ENCODE data around the gene CHD2. TPM values are rescaled to one million over a fixed set of nuclear protein-coding genes. Genes with fewer than 3 reads are reported as not detected.

CHD2 gene
- total RNA-seq, 1 donor from 2014 or later, result 100 TPM

DNA sequence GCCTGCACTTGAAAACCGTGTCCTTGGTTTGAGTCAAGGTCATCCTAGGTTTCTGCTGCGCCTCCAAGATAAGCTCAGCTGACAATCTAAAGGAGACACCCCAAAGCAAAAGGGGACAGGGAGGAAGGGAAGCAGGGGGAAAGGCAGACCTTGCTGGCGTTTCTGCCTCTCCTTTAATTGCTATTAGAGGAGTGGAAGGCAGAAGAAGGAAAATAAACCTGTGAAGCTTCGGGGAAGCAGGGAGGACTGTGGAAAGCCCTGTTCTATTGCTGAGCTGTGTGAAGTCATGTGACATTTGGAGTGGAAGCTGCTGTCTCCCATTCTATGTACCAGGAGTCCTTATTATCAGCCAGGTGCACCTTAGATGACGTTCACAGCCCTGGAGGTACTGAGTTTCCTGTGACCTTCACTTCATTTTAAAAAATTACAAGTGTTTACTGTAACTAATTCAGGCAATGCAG lies 21.5 kb upstream of the CHD2 start:
- intact Hi-C loops (cut with DNase I), result no loop called here
- DNase-seq (ENCODE audit: extremely low spot score in 2 of 2), result no peak
- TF ChIP-seq, protein P1, sequence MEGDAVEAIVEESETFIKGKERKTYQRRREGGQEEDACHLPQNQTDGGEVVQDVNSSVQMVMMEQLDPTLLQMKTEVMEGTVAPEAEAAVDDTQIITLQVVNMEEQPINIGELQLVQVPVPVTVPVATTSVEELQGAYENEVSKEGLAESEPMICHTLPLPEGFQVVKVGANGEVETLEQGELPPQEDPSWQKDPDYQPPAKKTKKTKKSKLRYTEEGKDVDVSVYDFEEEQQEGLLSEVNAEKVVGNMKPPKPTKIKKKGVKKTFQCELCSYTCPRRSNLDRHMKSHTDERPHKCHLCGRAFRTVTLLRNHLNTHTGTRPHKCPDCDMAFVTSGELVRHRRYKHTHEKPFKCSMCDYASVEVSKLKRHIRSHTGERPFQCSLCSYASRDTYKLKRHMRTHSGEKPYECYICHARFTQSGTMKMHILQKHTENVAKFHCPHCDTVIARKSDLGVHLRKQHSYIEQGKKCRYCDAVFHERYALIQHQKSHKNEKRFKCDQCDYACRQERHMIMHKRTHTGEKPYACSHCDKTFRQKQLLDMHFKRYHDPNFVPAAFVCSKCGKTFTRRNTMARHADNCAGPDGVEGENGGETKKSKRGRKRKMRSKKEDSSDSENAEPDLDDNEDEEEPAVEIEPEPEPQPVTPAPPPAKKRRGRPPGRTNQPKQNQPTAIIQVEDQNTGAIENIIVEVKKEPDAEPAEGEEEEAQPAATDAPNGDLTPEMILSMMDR (IDR thresholded peaks at IDR 0.05), result no peak
- TF ChIP-seq POLR2AphosphoS5 (IDR thresholded peaks at IDR 0.05; ENCODE audit: insufficient read depth in 1 of 2, low read depth in 1 of 2) (no peak), POLR2A (IDR thresholded peaks at IDR 0.05) (no peak)
- Histone ChIP-seq H3K4me1 (peaks cover 13% of the 10 kb centered on the region), H3K27me3 (no peaks in the 10 kb centered on the region), H3K36me3 (no peaks in the 10 kb centered on the region), H3K27ac (no peak overlapping the region), H3K4me3 (no peak overlapping the region), H3K9me3 (no peaks in the 10 kb centered on the region)

DNA sequence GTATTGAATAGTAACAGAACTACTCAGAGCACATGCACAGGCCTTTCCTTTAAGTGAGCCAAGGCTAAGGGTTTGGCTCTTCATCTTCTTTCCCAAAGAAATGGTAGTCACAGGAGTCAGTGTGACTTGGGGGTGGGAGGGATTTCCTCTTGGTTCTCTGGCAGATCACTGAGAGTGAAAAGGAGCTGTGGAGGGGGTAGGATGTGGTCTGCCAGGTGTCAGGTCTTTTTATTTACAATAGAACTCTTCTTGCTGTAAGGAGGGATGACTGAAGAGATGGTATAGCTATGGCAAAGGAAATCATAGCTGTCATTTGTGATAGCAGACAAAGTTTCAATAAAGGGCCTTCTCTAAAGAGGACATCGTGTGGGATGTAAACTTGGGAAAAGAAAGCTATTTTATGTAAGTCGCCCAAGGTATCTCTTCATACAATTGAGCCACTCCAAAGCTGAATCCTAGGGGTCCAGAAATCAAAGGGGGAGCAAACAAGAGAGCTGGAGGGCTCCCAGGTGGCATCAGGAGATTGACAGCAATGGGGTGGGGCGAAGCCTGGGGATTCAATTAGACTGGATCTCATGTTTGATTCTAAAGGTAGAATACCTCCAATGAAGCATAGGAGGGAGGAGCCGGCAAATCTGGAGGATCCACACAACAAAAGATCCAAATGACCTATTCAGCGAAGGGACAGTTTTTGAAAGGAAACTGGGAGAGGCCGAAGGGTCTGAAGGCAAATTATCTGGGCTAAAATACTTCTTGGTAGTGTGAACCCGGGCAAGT lies 20.0 kb upstream of the CHD2 start:
- no peaks in the 10 kb centered on the region for H3K27me3 ChIP-seq
- peaks cover 13% of the 10 kb centered on the region for H3K4me1 ChIP-seq
- H3K36me3 ChIP-seq, result no peaks in the 10 kb centered on the region
- H3K9me3 ChIP-seq, result no peaks in the 10 kb centered on the region
- DNase-seq (ENCODE audit: extremely low spot score in 2 of 2), result no peak
- H3K27ac ChIP-seq, result no peak overlapping the region
- H3K4me3 ChIP-seq, result no peak overlapping the region
- TF ChIP-seq, protein P1 (IDR thresholded peaks at IDR 0.05), result no peak
- TF ChIP-seq POLR2A (IDR thresholded peaks at IDR 0.05) (no peak), POLR2AphosphoS5 (IDR thresholded peaks at IDR 0.05; ENCODE audit: insufficient read depth in 1 of 2, low read depth in 1 of 2) (no peak)
- intact Hi-C loops (cut with DNase I), result no loop called here

DNA sequence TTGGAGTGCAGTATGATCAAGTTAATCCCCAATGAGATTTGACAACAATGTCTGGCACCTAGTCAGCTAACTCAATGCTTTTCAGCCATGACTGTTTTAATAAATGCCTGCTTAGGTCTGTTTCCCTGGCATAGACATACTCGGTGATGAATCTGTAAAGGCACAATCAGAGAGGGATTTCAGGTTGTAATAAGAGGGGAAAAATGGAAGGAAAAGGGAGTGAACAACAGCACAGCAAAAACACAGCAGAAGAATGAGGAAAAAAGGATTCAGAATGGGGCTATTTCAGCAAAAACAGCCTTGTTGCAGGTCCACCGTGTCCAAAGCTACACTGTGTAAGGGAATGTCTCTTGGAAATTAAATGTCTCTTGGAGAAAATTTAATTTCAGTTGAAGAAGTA lies 19.3 kb upstream of the CHD2 start:
- Histone ChIP-seq H3K27ac (peak overlapping the region; percentile 96), H3K4me3 (no peak overlapping the region)
- no peak for TF ChIP-seq POLR2AphosphoS5 (IDR thresholded peaks at IDR 0.05; ENCODE audit: insufficient read depth in 1 of 2, low read depth in 1 of 2)
- TF ChIP-seq, protein P1 (IDR thresholded peaks at IDR 0.05), result no peak
- TF ChIP-seq POLR2A (IDR thresholded peaks at IDR 0.05), result no peak

DNA sequence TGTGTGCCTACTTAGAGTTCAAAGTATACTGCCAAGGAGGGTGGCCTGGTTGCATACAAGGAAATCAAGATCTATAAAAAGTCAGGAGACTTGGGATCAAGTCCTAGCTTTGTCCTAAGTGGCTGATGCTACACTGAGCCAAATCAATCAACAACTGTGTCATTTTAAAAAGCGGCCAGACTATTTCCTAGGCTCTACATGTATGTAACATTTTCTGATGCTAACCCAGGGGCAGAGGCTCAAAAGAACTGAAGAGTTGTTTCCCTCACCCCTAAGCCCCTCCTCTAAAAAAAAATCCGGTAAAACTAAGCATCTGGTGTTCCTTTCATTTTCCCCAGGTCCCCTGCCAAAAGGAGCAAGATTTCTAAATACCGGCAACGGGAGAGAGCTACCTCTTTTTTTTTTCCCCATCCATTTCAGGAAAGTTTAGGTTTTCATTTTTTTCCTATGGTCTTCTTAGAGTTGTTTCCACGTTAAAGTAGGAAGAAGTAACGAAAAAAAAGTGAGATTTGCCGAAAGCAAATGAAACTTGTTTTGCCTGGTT lies 18.8 kb upstream of the CHD2 start:
- intact Hi-C loops (cut with DNase I), result no loop called here
- peak overlapping the region; percentile 96 for H3K27ac ChIP-seq
- peak overlapping the region; percentile 43 to 80 for H3K4me3 ChIP-seq
- peaks cover 0 to 6% of the 10 kb centered on the region in 2 donors for H3K36me3 ChIP-seq
- peaks cover 20% of the 10 kb centered on the region for H3K4me1 ChIP-seq
- DNase-seq (ENCODE audit: extremely low spot score in 2 of 2), result no peak
- TF ChIP-seq POLR2AphosphoS5 (IDR thresholded peaks at IDR 0.05; ENCODE audit: insufficient read depth in 1 of 2, low read depth in 1 of 2), result no peak
- TF ChIP-seq, protein P1 (IDR thresholded peaks at IDR 0.05), result no peak
- no peak for TF ChIP-seq POLR2A (IDR thresholded peaks at IDR 0.05)
- no peaks in the 10 kb centered on the region for H3K9me3 ChIP-seq
- no peaks in the 10 kb centered on the region for H3K27me3 ChIP-seq

More for the DNA sequence above, 19.3 kb upstream of the CHD2 start:
- Histone ChIP-seq H3K27me3 (no peaks in the 10 kb centered on the region), H3K4me1 (peaks cover 15% of the 10 kb centered on the region), H3K9me3 (no peaks in the 10 kb centered on the region), H3K36me3 (peaks cover 0 to under 1% of the 10 kb centered on the region in 2 donors)
- intact Hi-C loops (cut with DNase I), result no loop called here
- DNase-seq (ENCODE audit: extremely low spot score in 2 of 2), result no peak
